H1 (cell line): Measurements from ENCODE around the gene TECR. TPM values are rescaled to one million over a fixed set of nuclear protein-coding genes. Genes with fewer than 3 reads are reported as not detected.

Experiments
- CTCF ChIA-PET: fragments of 300-600 bp; sonication (Branson Sonifier 250); formaldehyde crosslinking; loops from one replicate; lab custom pipeline; 2021; ENCODE audit not compliant: partially characterized antibody; lab: Charles Lee
- POLR2A ChIA-PET: fragments of 300-600 bp; sonication (Branson Sonifier 250); formaldehyde crosslinking; loops from one replicate; lab custom pipeline; 2021; ENCODE audit warnings: inconsistent platforms; ENCODE audit not compliant: partially characterized antibody; lab: Charles Lee
- DNase-seq, 2 experiments: peaks; one replicate each; pipeline versions ENCODE4 v3.0.0 to v3.0.0-alpha.2; 2010 to 2022; ENCODE audit warnings: low spot score in 2 of 2, low read depth in 1 of 2, mixed read lengths in 1 of 2
- FAIRE-seq: peaks from 2 replicates; lab custom pipeline; 2011; peaks lifted over from hg19 to GRCh38; lab: Jason Lieb, UNC
- H2AFZ ChIP-seq: 2 replicates; pipeline ENCODE4 v1.8.1; 2012; ENCODE audit warnings: low read length, inconsistent platforms
- H2AK5ac ChIP-seq: 2 replicates; pipeline ENCODE4 v1.6.1; 2013; ENCODE audit warnings: low read depth, low read length
- H2BK120ac ChIP-seq: replicated peaks from 2 replicates; pipeline ENCODE3; 2013; ENCODE audit warnings: low read depth, low read length, inconsistent platforms
- H2BK12ac ChIP-seq: 2 replicates; pipeline ENCODE4 v1.6.1; 2013; ENCODE audit warnings: low read depth, low read length
- H2BK15ac ChIP-seq: 2 replicates; pipeline ENCODE4 v1.6.1; 2013; ENCODE audit warnings: low read length
- H2BK20ac ChIP-seq: 2 replicates; pipeline ENCODE4 v1.6.1; 2013; ENCODE audit warnings: low read length
- H2BK5ac ChIP-seq: 2 replicates; pipeline ENCODE4 v1.6.1; 2013; ENCODE audit warnings: low read depth, low read length
- H3K14ac ChIP-seq: 2 replicates; pipeline ENCODE4 v1.6.1; 2013; ENCODE audit warnings: inconsistent platforms; ENCODE audit not compliant: insufficient read length
- H3K18ac ChIP-seq: 2 replicates; pipeline ENCODE4 v1.6.1; 2013; ENCODE audit warnings: low read length; ENCODE audit errors: extremely low read depth
- H3K23ac ChIP-seq: 2 replicates; pipeline ENCODE4 v1.6.1; 2013; ENCODE audit warnings: inconsistent platforms; ENCODE audit not compliant: insufficient read length
- H3K23me2 ChIP-seq: 2 replicates; pipeline ENCODE4 v1.6.1; 2013; ENCODE audit warnings: low read depth, low read length
- H3K27ac ChIP-seq: 2 replicates; pipeline ENCODE4 v1.6.1; 2011; ENCODE audit warnings: low read depth, low read length, inconsistent platforms
- H3K27me3 ChIP-seq, 4 experiments: replicated peaks in 1 of 4; 1 replicate in 1 of 4; 2 replicates in 3 of 4; pipeline versions ENCODE4 v1.6.1 to v1.8.1; 2011 to 2013; ENCODE audit warnings: low read length in 3 of 4, mild to moderate bottlenecking in 3 of 4, inconsistent platforms in 2 of 4, mixed read lengths in 2 of 4, moderate library complexity in 1 of 4; ENCODE audit not compliant: control insufficient read depth in 3 of 4, insufficient read depth in 3 of 4; ENCODE audit errors: extremely low read depth in 1 of 4
- H3K36me3 ChIP-seq, 4 experiments: 2 replicates each; pipeline versions ENCODE4 v1.6.1 to v1.8.1; 2011 to 2013; ENCODE audit warnings: mild to moderate bottlenecking in 4 of 4, low read length in 3 of 4, moderate library complexity in 2 of 4, control low read depth in 1 of 4, inconsistent platforms in 1 of 4; ENCODE audit not compliant: insufficient read depth in 4 of 4, control insufficient read depth in 2 of 4
- H3K4ac ChIP-seq: replicated peaks from 2 replicates; pipeline ENCODE3; 2013; ENCODE audit warnings: low read length, low read depth, mixed read lengths, inconsistent platforms; ENCODE audit not compliant: insufficient read length
- H3K4me1 ChIP-seq, 4 experiments: replicated peaks in 1 of 4; 1 replicate in 1 of 4; 2 replicates in 3 of 4; pipeline versions ENCODE4 v1.6.1 to v1.8.1; 2011 to 2013; ENCODE audit warnings: low read length in 3 of 4, inconsistent platforms in 2 of 4, mixed read lengths in 1 of 4; ENCODE audit not compliant: insufficient read depth in 4 of 4, control insufficient read depth in 3 of 4
- H3K4me2 ChIP-seq, 2 experiments: 2 replicates each; pipeline versions ENCODE4 v1.6.1 to v1.8.1; 2011 to 2013; ENCODE audit warnings: low read depth in 2 of 2, low read length in 2 of 2, control low read depth in 1 of 2, inconsistent platforms in 1 of 2, mild to moderate bottlenecking in 1 of 2; ENCODE audit not compliant: insufficient read depth in 1 of 2
- H3K4me3 ChIP-seq, 4 experiments: fragments of 200-600, 300-600 bp in 1 of 4; sonication (generic), shearing (Covaris generic), sonication (Bioruptor Twin) in 1 of 4; 2 replicates each; pipeline versions ENCODE4 v1.5.1 to v1.8.1; 2011 to 2016; ENCODE audit warnings: low read length in 4 of 4, low read depth in 3 of 4, control low read depth in 2 of 4, inconsistent platforms in 2 of 4, mild to moderate bottlenecking in 2 of 4, mixed read lengths in 1 of 4, moderate library complexity in 1 of 4; ENCODE audit not compliant: insufficient read depth in 2 of 4; ENCODE audit errors: extremely low read depth in 1 of 4
- H3K56ac ChIP-seq: replicated peaks from 2 replicates; pipeline ENCODE3; 2013; ENCODE audit warnings: low read depth, mild to moderate bottlenecking, mixed read lengths, low read length, inconsistent platforms; ENCODE audit not compliant: insufficient read length
- H3K79me1 ChIP-seq: 2 replicates; pipeline ENCODE4 v1.6.1; 2013; ENCODE audit warnings: low read depth, low read length, control low read depth
- H3K79me2 ChIP-seq, 2 experiments: 2 replicates each; pipeline versions ENCODE4 v1.6.1 to v1.8.1; 2012 to 2013; ENCODE audit warnings: low read length in 2 of 2, mild to moderate bottlenecking in 2 of 2, inconsistent platforms in 1 of 2; ENCODE audit not compliant: insufficient read depth in 2 of 2, control insufficient read depth in 1 of 2
- H3K9ac ChIP-seq, 4 experiments: replicated peaks in 1 of 4; 1 replicate in 1 of 4; 2 replicates in 3 of 4; pipeline versions ENCODE4 v1.6.1 to v1.8.1; 2011 to 2013; ENCODE audit warnings: low read depth in 3 of 4, low read length in 3 of 4, control low read depth in 2 of 4, mild to moderate bottlenecking in 2 of 4, moderate library complexity in 2 of 4, inconsistent platforms in 1 of 4; ENCODE audit errors: extremely low read depth in 1 of 4
- H3K9me3 ChIP-seq, 2 experiments: 2 replicates each; pipeline versions ENCODE4 v1.6.1 to v1.8.1; 2012 to 2013; ENCODE audit warnings: mild to moderate bottlenecking in 2 of 2, moderate library complexity in 2 of 2, control low read depth in 1 of 2, inconsistent platforms in 1 of 2, low read depth in 1 of 2, low read length in 1 of 2, mixed read lengths in 1 of 2; ENCODE audit not compliant: insufficient read depth in 2 of 2
- H4K20me1 ChIP-seq, 2 experiments: replicated peaks in 1 of 2; 2 replicates each; pipeline versions ENCODE3 to v1.8.1; 2011 to 2013; ENCODE audit warnings: inconsistent platforms in 2 of 2, low read length in 2 of 2, mild to moderate bottlenecking in 1 of 2; ENCODE audit not compliant: insufficient read depth in 2 of 2, control insufficient read depth in 1 of 2
- H4K5ac ChIP-seq: 2 replicates; pipeline ENCODE4 v1.6.1; 2013; ENCODE audit warnings: low read length, low read depth, mixed read lengths, inconsistent platforms; ENCODE audit not compliant: insufficient read length
- H4K8ac ChIP-seq: 2 replicates; pipeline ENCODE4 v1.8.0; 2013; ENCODE audit warnings: mild to moderate bottlenecking, moderate library complexity, low read length, inconsistent platforms; ENCODE audit not compliant: insufficient read depth; ENCODE audit errors: extremely low read depth
- H4K91ac ChIP-seq: replicated peaks from 2 replicates; pipeline ENCODE3; 2013; ENCODE audit warnings: low read length, mixed read lengths, inconsistent platforms; ENCODE audit not compliant: insufficient read length
- FOSL1 ChIP-seq: IDR thresholded peaks from 2 replicates; pipeline ENCODE4 v1.6.1; 2011; ENCODE audit warnings: mild to moderate bottlenecking, low read depth, low read length, moderate library complexity; ENCODE audit not compliant: insufficient read depth
- GTF2F1 ChIP-seq: IDR thresholded peaks from 2 replicates; pipeline ENCODE4 v1.6.1; 2012; ENCODE audit warnings: low read depth, low read length, improper control_type of control experiment, borderline replicate concordance
- RFX5 ChIP-seq: IDR thresholded peaks from 2 replicates; pipeline ENCODE4 v1.6.1; 2011; ENCODE audit warnings: low read depth, low read length, improper control_type of control experiment, borderline replicate concordance
- WGBS, 2 experiments: shearing (Covaris generic) in 1 of 2; methylation state at CpG; one replicate each; pipeline versions ENCODE4 v1.1.6 to v1.1.7; 2013 to 2015; ENCODE audit warnings: low lambda C conversion rate in 2 of 2, mixed read lengths in 2 of 2, inconsistent platforms in 1 of 2, low coverage in 1 of 2, missing lambda C conversion rate in 1 of 2; ENCODE audit not compliant: insufficient replicate concordance in 2 of 2, insufficient coverage in 1 of 2, insufficient read length in 1 of 2; ENCODE audit errors: extremely low coverage in 1 of 2, missing lambda C conversion rate in 1 of 2; 5-methylcytosine and 5-hydroxymethylcytosine counted together
- polyA plus RNA-seq, 7 experiments: library from polyadenylated mRNA; depleted of rRNA in 3 of 7; stranded (reverse) in 5 of 7; unstranded in 2 of 7; fragments of >200 nt in 5 of 7; fragments of 200-250 nt in 2 of 7; gene quantifications; 1 replicate in 5 of 7; 2 replicates in 1 of 7; 4 replicates in 1 of 7; pipeline versions ENCODE4 v1.2.1 to v1.2.3, GENCODE V29; 2011 to 2013; ENCODE audit warnings: missing spikeins in 2 of 7, mixed read lengths in 2 of 7
- total RNA-seq: library from RNA; stranded (reverse); fragmentation: NEBNext Ultra II Directional; extraction: Animal tissue kit (Norgen Biotek cat#: 25700); gene quantifications from 2 replicates; pipeline ENCODE4 v1.2.1, GENCODE V29; 2021

The TECR gene
- total and polyA plus RNA-seq, 2 of the 8 experiments (the other 6 are each of a cell fraction or from before 2014, with no cell fraction given) = 172 to 405 TPM

- Histone ChIP-seq H3K23me2 (no peaks in the 10 kb centered on the region), H3K9me3 (no peaks in the 10 kb centered on the region), H2BK120ac (no peak overlapping the region), H4K20me1 (peaks cover 2 to 16% of the 10 kb centered on the region in 2 experiments), H3K27me3 (no peaks in the 10 kb centered on the region), H3K4me3 (no peak overlapping the region), H3K9ac (no peak overlapping the region), H3K4me2 (no peak overlapping the region; a peak in 1 of 4 replicates), H3K56ac (no peak overlapping the region), H4K91ac (no peak overlapping the region), H3K4ac (no peak overlapping the region), H3K79me2 (peaks cover 0 to 17% of the 10 kb centered on the region in 2 experiments; a peak in 1 of 4 replicates), H2AFZ (no peak overlapping the region), H4K8ac (no peak overlapping the region; the same call in 1 of the 2 replicates), H2BK15ac (0 out of 2 replicates have a peak overlapping the region, but pooled peaks have one; percentile 2), H3K14ac (no peak overlapping the region), H3K36me3 (peaks cover 0 to 16% (median 6%) of the 10 kb centered on the region in 4 experiments; a peak in 3 of 8 replicates), H3K23ac (no peak overlapping the region), H3K79me1 (peaks cover 5% of the 10 kb centered on the region), H3K4me1 (peaks cover 0 to 41% (median 34%) of the 10 kb centered on the region in 4 experiments; a peak in 6 of 7 replicates), H4K5ac (no peak overlapping the region), H2BK5ac (peak overlapping the region; percentile 90; the same call in 1 of the 2 replicates), H2BK12ac (no peak overlapping the region; the same call in 1 of the 2 replicates), H2AK5ac (no peak overlapping the region), H2BK20ac (peak overlapping the region; percentile 32; the same call in 1 of the 2 replicates), H3K18ac (peak overlapping the region; percentile 78; the same call in 1 of the 2 replicates), H3K27ac (peak overlapping the region; percentile 6; the same call in 1 of the 2 replicates)
- DNase-seq = peak in 1 of 2 experiments; percentile 49
- 90% methylated on average over 16 of the region's 16 CpGs; no CpG with 5 or more reads in 1 of the 2 experiments for WGBS, 2 experiments
- ChIA-PET POLR2A (interaction anchor here (1.2 to 3.2 kb wide), 2 partner anchors 9 to 13 kb away, joined by 4 to 11 read pairs; partner anchors contain the start of gene NDUFB7), CTCF (interaction anchor here (1.0 to 3.1 kb wide), 4 partner anchors 10 to 222 kb away, joined by 3 to 13 read pairs (median 6); partner anchors contain the start of gene ZNF333)
- no peak for TF ChIP-seq RFX5
- TF ChIP-seq FOSL1 = no peak
- TF ChIP-seq GTF2F1 = no peak
- no peak for FAIRE-seq
Observed at GRCh38 chr19:14563590-14563926, 34.2 kb downstream of the TECR start.
